ENCODE results near the gene EIF5. TPM values are rescaled to one million over a fixed set of nuclear protein-coding genes. Genes with fewer than 3 reads are reported as not detected.
A peak's percentile ranks its signal among the peaks of the same experiment; 100 is the strongest.

Gene EIF5
- total RNA-seq, 6 donors from 2014 or later = 103 to 265 (median 176) TPM

DNA sequence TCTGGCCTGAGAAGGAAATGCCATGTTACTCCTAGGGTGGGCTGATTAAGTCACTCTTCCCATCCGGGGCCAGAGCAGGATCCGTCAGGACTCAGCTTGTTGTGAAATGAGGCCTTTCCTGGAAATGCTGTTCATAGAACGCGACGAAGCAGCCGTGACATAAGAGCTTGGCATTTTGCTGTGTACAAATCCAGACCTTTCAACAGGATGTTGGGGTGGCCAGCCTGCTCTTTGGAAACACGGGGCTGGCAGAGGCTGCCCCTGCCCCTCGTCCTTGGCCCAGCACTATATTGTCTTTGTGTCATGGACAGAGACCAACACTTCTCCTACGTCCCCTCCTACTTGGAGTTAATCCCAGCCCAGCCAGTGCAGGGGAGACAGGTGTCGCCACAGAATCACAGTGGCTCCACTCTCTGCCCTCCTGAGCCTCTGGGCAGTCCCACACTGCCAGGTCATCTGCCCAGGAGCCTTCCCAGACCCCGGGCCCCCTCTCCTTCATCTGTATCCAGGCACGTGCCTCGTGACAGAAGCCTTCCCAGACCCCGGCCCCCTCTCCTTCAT, 18.6 kb upstream of the EIF5 start:
- DNase-seq (peak in 1 of 2 donors; percentile 63), ATAC-seq (ENCODE audit: low FRiP score in 2 of 2) (peak; percentile 51 to 61)
- H3K4me1 ChIP-seq = peaks cover 4 to 27% (median 12%) of the 10 kb centered on the region in 4 donors
- no peak overlapping the region for H3K4me3 ChIP-seq
- H3K36me3 ChIP-seq = no peaks in the 10 kb centered on the region
- TF ChIP-seq CTCF (IDR thresholded peaks at IDR 0.05) (no peak), EP300 (IDR thresholded peaks at IDR 0.05) (peak in 3 of 4 donors; percentile 58 to 84 (median 72)), POLR2AphosphoS5 (IDR thresholded peaks at IDR 0.05) (peak; percentile 75 to 93)
- H3K27me3 ChIP-seq = no peaks in the 10 kb centered on the region
- 53 to 58% methylated on average over 14 of the region's 14 CpGs for WGBS, 2 donors
- peak overlapping the region; percentile 56 to 85 (median 76) for H3K27ac ChIP-seq
- H3K9me3 ChIP-seq = no peaks in the 10 kb centered on the region

- H3K4me1 ChIP-seq = peaks cover 4 to 27% (median 12%) of the 10 kb centered on the region in 4 donors
- no peak for TF ChIP-seq POLR2AphosphoS5 (IDR thresholded peaks at IDR 0.05)
- TF ChIP-seq POLR2A (IDR thresholded peaks at IDR 0.05) = no peak
- no peak for TF ChIP-seq EP300 (IDR thresholded peaks at IDR 0.05)
- no peak for TF ChIP-seq CTCF (IDR thresholded peaks at IDR 0.05)
- DNase-seq = peak in 1 of 2 donors; percentile 56
- no peaks in the 10 kb centered on the region for H3K27me3 ChIP-seq
- no peak overlapping the region for H3K4me3 ChIP-seq
- H3K36me3 ChIP-seq = no peaks in the 10 kb centered on the region
- no peak for ATAC-seq (ENCODE audit: low FRiP score in 2 of 2)
- 85 to 90% methylated on average over 5 to 11 of the region's 11 CpGs for WGBS, 2 donors
- H3K9me3 ChIP-seq = no peaks in the 10 kb centered on the region
- H3K27ac ChIP-seq = peak overlapping the region; percentile 56 to 85 (median 76)
These were observed 18.1 kb upstream of the EIF5 start for GRCh38 chr14:103315941-103316340.

DNA sequence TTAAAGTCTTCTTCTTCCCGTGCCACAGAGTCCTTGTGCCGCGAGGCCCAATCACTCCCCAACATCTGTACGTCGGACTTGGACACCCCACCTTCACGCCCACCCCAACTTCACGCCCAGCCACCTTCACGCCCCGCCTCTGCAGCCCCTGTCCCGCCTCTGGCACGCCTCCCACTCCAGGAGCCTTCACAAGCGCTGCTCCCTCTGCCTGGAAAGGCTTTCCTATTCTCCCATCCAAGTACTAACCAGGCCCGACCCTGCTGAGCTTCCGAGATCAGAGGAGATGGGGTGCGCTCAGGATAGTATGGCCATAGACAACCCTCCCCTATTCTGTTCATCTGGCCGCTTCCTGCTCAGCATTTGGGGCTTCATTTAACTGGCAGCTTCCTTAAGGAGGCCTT, 17.3 kb upstream of the EIF5 start:
- Histone ChIP-seq H3K27me3 (no peaks in the 10 kb centered on the region), H3K4me1 (peaks cover 4 to 27% (median 12%) of the 10 kb centered on the region in 4 donors), H3K9me3 (no peaks in the 10 kb centered on the region), H3K4me3 (no peak overlapping the region), H3K36me3 (no peaks in the 10 kb centered on the region), H3K27ac (no peak overlapping the region)
- 89 to 92% methylated on average over 16 of the region's 16 CpGs for WGBS, 2 donors
- DNase-seq (peak in 1 of 2 donors; percentile 54), ATAC-seq (ENCODE audit: low FRiP score in 2 of 2) (no peak)
- TF ChIP-seq POLR2AphosphoS5 (IDR thresholded peaks at IDR 0.05) (no peak), POLR2A (IDR thresholded peaks at IDR 0.05) (no peak), EP300 (IDR thresholded peaks at IDR 0.05) (no peak), CTCF (IDR thresholded peaks at IDR 0.05) (no peak)

DNA sequence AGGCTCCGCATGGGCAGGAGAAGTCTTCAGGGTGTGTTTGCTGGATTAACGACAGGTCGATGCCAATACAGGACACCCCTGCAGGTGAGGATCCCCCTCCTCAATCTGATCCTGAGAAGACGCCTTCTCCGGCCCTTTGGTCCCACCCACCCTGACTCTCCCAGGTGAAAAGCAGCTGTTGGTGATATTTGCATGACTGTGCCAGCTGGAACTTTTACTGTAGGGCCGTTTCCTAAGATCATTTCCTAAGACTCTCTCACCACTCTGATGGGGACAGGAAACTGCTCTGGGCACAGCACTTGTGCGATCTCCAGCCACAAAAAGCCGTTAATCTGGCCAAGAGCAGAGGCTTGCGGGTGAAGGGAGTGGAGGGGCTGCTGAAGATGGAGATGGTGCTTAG, 16.8 kb upstream of the EIF5 start:
- no peak for DNase-seq
- TF ChIP-seq POLR2AphosphoS5 (IDR thresholded peaks at IDR 0.05) = peak in 1 of 2 donors; percentile 12
- no peak for TF ChIP-seq EP300 (IDR thresholded peaks at IDR 0.05)
- no peak for TF ChIP-seq CTCF (IDR thresholded peaks at IDR 0.05)
- Histone ChIP-seq H3K4me3 (no peak overlapping the region), H3K4me1 (peaks cover 4 to 27% (median 12%) of the 10 kb centered on the region in 4 donors), H3K27ac (no peak overlapping the region), H3K27me3 (no peaks in the 10 kb centered on the region), H3K9me3 (no peaks in the 10 kb centered on the region), H3K36me3 (no peaks in the 10 kb centered on the region)
- WGBS, 2 donors = 35 to 52% methylated on average over 9 of the region's 9 CpGs
- ATAC-seq (ENCODE audit: low FRiP score in 2 of 2) = no peak

DNA sequence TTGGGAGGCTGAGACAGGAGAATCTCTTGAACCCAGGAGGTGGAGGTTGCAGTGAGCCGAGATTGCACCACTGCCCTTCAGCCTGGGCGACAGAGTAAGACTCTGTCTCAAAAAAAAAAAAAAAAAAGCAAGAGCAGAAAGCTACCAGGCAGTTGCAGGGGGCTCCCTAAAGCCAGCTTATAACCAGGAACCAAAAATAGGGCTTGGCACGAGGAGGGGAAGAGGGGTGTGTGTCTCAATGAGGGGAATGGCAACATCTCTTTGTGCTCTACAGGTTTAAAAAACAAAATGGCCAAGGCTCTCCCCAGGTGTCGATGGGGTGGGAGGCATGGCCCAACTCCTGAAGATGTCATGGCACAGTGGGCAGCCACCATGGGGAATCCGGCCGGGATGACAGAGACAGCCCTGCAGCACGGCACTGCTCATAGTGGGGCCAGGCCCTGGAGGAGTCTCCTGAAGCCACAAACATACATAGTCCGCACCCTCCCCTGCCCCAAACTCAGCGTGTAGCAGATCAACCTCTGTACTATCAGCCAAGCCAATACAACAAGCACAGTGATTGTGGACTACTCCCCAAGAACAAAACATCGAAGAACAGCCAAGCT, 16.0 kb upstream of the EIF5 start:
- H3K4me3 ChIP-seq = no peak overlapping the region
- no peak overlapping the region for H3K27ac ChIP-seq
- 75 to 77% methylated on average over 4 to 10 of the region's 10 CpGs for WGBS, 2 donors
- TF ChIP-seq EP300 (IDR thresholded peaks at IDR 0.05) = no peak
- no peak for TF ChIP-seq POLR2A (IDR thresholded peaks at IDR 0.05)
- no peak for TF ChIP-seq POLR2AphosphoS5 (IDR thresholded peaks at IDR 0.05)
- no peak for TF ChIP-seq CTCF (IDR thresholded peaks at IDR 0.05)
- ATAC-seq (ENCODE audit: low FRiP score in 2 of 2) = no peak
- H3K4me1 ChIP-seq = peaks cover 4 to 27% (median 12%) of the 10 kb centered on the region in 4 donors
- DNase-seq = peak in 1 of 2 donors; percentile 25
- no peaks in the 10 kb centered on the region for H3K9me3 ChIP-seq
- H3K36me3 ChIP-seq = no peaks in the 10 kb centered on the region
- no peaks in the 10 kb centered on the region for H3K27me3 ChIP-seq
